Lower lobe of right lung (tissue), 2 donors: ENCODE measurements around the gene RGN. TPM values are rescaled to one million over a fixed set of nuclear protein-coding genes. Genes with fewer than 3 reads are reported as not detected.
A peak's percentile ranks its signal among the peaks of the same experiment; 100 is the strongest.
"Not testable (repeated sequence)": the region's sequence is repeated elsewhere in the genome, so short reads cannot be mapped to it uniquely, and the experiment has no call there.

Experiments used
- ATAC-seq, 2 donors: fragments of 200-7000 bp; cut with Tn5 transposase; one replicate each; pipeline ENCODE4 v1.9.1; 2020 to 2022; ENCODE audit warnings: mild to moderate bottlenecking in 2 of 2, moderate library complexity in 2 of 2
- DNase-seq: peaks from one replicate; pipeline ENCODE4 v3.0.0-alpha.2; 2020
- H3K27ac ChIP-seq: fragments of 200-600 bp; one replicate; pipeline ENCODE4 v1.8.0; 2022
- H3K27me3 ChIP-seq: fragments of 200-600 bp; one replicate; pipeline ENCODE4 v1.8.0; 2022; ENCODE audit warnings: low read depth
- H3K36me3 ChIP-seq: fragments of 200-600 bp; one replicate; pipeline ENCODE4 v1.8.0; 2022; ENCODE audit warnings: mild to moderate bottlenecking
- H3K4me1 ChIP-seq: fragments of 200-600 bp; one replicate; pipeline ENCODE4 v1.8.0; 2022
- H3K4me3 ChIP-seq: fragments of 200-600 bp; one replicate; pipeline ENCODE4 v1.8.0; 2022; ENCODE audit warnings: mild to moderate bottlenecking
- H3K9me3 ChIP-seq: fragments of 200-600 bp; one replicate; pipeline ENCODE4 v1.8.0; 2022
- CTCF ChIP-seq: fragments of 200-600 bp; IDR thresholded peaks from one replicate; pipeline ENCODE4 v1.8.0; 2022; ENCODE audit warnings: antibody characterized with exemption, mild to moderate bottlenecking
- intact Hi-C: fragments of 100-400 bp; cut with DNase I; formaldehyde crosslinking; loops from one replicate; pipeline ENCODE4 v1.11.0; 2022
- total RNA-seq: library from RNA; stranded (reverse); fragmentation: NEBNext Ultra II Directional; extraction: Animal tissue kit (Norgen Biotek cat#: 25700); gene quantifications from one replicate; pipeline ENCODE4 v1.2.1, GENCODE V29; 2021
- donor health status: DM: no; HTN: yes; CAD: no; lungs with severe emphysema.

RGN gene
- total RNA-seq, 1 donor from 2014 or later: 11.9 TPM

GRCh38 chrX:47098338-47099094 is 20.3 kb downstream of the RGN start:
- Histone ChIP-seq H3K27ac (no peak overlapping the region), H3K36me3 (no peaks in the 10 kb centered on the region), H3K9me3 (no peaks in the 10 kb centered on the region), H3K4me3 (no peak overlapping the region), H3K4me1 (no peaks in the 10 kb centered on the region), H3K27me3 (no peaks in the 10 kb centered on the region)
- no peak for TF ChIP-seq CTCF
- DNase-seq (no peak), ATAC-seq (no peak)
- intact Hi-C loops: no loop called here

GRCh38 chrX:47101206-47101605 is 23.0 kb downstream of the RGN start:
- TF ChIP-seq CTCF: no peak
- Histone ChIP-seq H3K4me1 (no peaks in the 10 kb centered on the region), H3K27me3 (no peaks in the 10 kb centered on the region), H3K27ac (no peak overlapping the region), H3K36me3 (no peaks in the 10 kb centered on the region), H3K9me3 (no peaks in the 10 kb centered on the region), H3K4me3 (no peak overlapping the region)
- DNase-seq: no peak
- ATAC-seq: no peak
- intact Hi-C loops: no loop called here

- H3K9me3 ChIP-seq, ATAC-seq, H3K27me3 ChIP-seq, H3K36me3 ChIP-seq, DNase-seq, H3K4me1 ChIP-seq, H3K27ac ChIP-seq, H3K4me3 ChIP-seq, intact Hi-C loops: not testable (repeated sequence)
Observed at GRCh38 chrX:47110936-47111615, 32.8 kb downstream of the RGN start.

GRCh38 chrX:47112316-47112954 is 34.2 kb downstream of the RGN start:
- Histone ChIP-seq H3K27me3 (no peaks in the 10 kb centered on the region), H3K4me3 (no peak overlapping the region), H3K9me3 (no peaks in the 10 kb centered on the region), H3K36me3 (no peaks in the 10 kb centered on the region), H3K4me1 (no peaks in the 10 kb centered on the region), H3K27ac (no peak overlapping the region)
- TF ChIP-seq CTCF: no peak
- ATAC-seq: peak; percentile 73 to 86
- intact Hi-C loops: no loop called here
- DNase-seq: no peak

- H3K27me3 ChIP-seq, H3K27ac ChIP-seq, H3K36me3 ChIP-seq, H3K9me3 ChIP-seq, H3K4me1 ChIP-seq, ATAC-seq, DNase-seq, intact Hi-C loops, H3K4me3 ChIP-seq: not testable (repeated sequence)
Observed at GRCh38 chrX:47116551-47117110, 38.4 kb downstream of the RGN start.

- ATAC-seq, intact Hi-C loops, H3K27ac ChIP-seq, H3K36me3 ChIP-seq, H3K27me3 ChIP-seq, DNase-seq, H3K4me3 ChIP-seq, H3K4me1 ChIP-seq, H3K9me3 ChIP-seq: not testable (repeated sequence)
Observed at GRCh38 chrX:47124466-47124865, 46.2 kb downstream of the RGN start.
